G401 (cell line): ENCODE results near the gene SLC13A4. TPM values are rescaled to one million over a fixed set of nuclear protein-coding genes. Genes with fewer than 3 reads are reported as not detected.
"Not testable (repeated sequence)": the region's sequence is repeated elsewhere in the genome, so short reads cannot be mapped to it uniquely, and the experiment has no call there.

Experiments
- DNase-seq: peaks from one replicate; pipeline ENCODE4 v3.0.0-alpha.2; 2015; ENCODE audit warnings: low spot score
- in situ Hi-C: cut with HindIII; loops from 2 replicates; pipeline ENCODE4 v1.10.0; 2016; ENCODE audit warnings: low sequenced_read_pairs, mixed read lengths
- total RNA-seq: library from RNA; depleted of rRNA; stranded (reverse); fragments of >200 nt; shearing (Covaris generic); gene quantifications from 2 replicates; pipeline ENCODE4 v1.2.3, GENCODE V29; 2014; rRNA removed

The SLC13A4 gene, protein sequence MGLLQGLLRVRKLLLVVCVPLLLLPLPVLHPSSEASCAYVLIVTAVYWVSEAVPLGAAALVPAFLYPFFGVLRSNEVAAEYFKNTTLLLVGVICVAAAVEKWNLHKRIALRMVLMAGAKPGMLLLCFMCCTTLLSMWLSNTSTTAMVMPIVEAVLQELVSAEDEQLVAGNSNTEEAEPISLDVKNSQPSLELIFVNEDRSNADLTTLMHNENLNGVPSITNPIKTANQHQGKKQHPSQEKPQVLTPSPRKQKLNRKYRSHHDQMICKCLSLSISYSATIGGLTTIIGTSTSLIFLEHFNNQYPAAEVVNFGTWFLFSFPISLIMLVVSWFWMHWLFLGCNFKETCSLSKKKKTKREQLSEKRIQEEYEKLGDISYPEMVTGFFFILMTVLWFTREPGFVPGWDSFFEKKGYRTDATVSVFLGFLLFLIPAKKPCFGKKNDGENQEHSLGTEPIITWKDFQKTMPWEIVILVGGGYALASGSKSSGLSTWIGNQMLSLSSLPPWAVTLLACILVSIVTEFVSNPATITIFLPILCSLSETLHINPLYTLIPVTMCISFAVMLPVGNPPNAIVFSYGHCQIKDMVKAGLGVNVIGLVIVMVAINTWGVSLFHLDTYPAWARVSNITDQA
- 0.31 and 1.2 TPM in 2 replicates for total RNA-seq

- no peak for DNase-seq
- in situ Hi-C loops, result no loop called here
These were observed at the start of gene SLC13A4 for GRCh38 chr7:135728136-135728669. TSS of gene SLC13A4 (minus strand) at chr7:135728186. CDS start at chr7:135727496, 690 bp downstream.

DNA sequence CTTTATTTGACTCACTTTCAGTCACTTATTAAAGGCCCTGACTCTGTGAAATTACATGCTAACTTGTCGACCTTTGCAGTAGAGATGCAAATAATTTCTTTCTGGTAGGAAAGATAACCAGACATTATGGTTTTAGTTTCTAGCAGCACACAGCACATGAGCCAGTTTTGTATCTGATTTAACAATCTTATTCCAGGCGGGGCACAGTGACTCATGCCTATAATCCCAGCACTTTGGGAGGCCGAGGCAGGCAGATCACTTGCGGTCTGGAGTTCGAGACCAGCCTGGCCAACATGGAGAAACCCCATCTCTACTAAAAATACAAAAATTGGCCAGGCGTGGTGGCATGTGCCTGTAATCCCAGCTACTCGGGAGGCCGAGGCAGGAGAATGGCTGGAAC, 47.9 kb upstream of the SLC13A4 start:
- DNase-seq, in situ Hi-C loops: not testable (repeated sequence)

- in situ Hi-C loops, result no loop called here
- DNase-seq, result no peak
These were observed 47.2 kb upstream of the SLC13A4 start for GRCh38 chr7:135775230-135775629.

DNA sequence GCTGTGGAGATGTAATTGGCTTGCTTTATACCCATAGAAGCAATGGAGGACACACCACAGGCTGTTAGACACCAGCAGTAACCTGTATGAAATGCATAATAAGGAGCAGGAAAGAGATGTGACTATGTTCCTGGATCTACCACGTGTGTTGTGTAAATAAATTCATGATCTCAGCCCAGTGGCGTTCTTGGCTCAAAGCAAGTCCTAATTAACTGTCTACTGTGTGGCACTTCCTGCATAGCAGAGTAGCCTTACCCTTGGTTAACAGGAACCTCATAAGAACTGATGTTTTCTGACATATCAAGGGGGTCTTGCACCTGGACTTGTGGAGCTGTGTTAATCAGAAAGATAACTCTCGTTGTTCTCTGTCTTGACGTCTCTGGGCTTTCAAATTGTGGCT, 46.3 kb upstream of the SLC13A4 start:
- no peak for DNase-seq
- in situ Hi-C loops, result no loop called here

DNA sequence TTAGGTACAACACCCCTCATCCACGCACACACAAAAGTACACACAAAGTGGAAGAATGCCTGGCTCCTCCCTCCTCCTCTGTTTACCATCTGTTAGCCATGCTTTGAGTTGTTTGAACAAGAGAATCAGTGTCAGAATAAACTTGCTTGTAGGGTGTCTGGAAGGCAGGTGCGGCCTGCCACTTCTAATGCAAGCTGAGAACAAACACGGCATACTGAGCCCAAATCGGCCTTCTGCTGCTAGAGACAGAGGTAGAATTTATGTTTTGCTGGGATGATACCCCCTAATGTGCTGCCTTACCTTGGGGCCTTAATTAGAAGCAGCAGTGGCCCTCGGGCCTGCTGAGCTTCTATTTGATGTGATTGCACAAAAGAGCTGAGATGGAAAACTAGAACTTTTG, 45.5 kb upstream of the SLC13A4 start:
- in situ Hi-C loops, result no loop called here
- no peak for DNase-seq

DNA sequence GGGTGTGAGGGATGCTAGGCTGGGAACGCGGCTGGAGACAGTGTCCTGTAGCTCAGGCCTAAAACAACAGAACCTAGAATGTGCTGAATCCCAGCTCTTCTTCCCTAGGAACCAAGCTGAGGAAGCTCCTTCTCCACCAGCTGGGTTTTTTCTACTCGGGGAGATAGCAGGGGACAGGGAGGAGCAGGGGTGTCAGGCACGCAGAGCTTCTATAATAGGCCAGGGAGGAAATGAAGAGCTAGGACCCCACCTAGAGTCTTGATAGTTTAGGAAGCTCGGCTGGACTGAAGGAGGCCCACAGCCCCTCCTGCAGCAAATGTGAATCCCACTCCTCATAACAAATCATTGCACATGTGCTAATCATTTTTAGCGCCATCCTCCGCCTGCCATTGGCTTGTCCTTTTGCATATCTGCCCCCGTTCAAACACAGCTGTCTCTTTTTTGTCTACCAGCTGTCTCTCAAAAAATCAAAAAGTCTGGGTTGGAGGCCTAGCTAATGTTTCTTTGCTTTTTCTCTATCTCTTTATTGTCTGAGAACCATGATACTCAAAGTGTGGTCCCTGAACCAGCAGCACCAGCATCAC, 44.7 kb upstream of the SLC13A4 start:
- in situ Hi-C loops, result no loop called here

DNA sequence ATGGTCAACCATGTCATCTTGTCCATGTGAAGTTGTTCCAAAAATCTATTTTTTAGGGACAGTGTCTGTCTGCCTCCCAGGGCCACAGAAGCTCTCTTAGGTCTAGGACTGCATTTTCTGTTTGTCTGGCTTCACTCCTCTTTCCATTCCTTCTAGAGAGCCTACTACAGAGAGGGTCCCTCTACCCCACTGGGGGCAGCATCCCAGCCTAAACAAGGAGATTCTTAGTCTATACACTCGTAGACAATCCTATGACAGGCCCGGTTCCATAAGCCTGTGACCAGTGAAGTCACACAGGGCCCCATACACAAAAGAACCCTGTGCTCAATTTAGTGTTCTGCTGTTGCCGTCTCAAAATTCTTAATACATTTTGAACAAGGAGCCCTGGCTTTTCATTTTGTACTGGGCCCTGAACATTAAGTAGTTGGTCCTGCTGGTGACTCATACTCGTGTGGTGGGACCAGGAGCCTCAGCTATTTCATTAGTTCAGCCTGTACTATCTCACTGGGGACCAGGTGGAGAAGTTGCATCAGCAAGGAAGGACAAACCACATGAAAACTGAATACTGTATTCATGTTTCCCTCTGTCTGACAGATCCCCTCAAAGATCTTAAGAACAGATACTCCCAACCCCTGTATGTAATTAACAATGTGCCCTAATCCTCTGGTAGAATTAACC, 44.1 kb upstream of the SLC13A4 start:
- DNase-seq, result no peak
- in situ Hi-C loops, result no loop called here

More for the DNA sequence above, 44.7 kb upstream of the SLC13A4 start:
- DNase-seq, result no peak

DNA sequence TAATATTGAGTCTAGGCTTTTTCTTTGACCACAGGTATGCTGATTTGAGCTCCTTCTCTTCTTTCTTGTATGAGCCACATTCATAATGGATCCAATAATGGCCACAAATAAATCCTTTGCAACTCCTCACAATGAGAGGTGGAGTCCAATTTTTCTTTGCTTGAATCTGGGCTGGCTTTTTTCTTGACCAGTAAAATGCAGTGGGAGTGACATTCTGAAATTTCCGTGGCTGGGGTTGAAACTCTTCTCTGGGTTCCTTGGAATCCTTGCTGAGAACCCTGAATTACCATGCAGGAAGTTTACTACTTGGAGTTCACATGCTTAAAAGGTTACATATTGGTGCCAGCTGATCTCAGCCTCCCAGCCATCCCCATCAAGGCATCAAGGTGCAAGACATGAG, 43.1 kb upstream of the SLC13A4 start:
- in situ Hi-C loops, result no loop called here
- no peak for DNase-seq

GRCh38 chr7:135770139-135770710, 42.2 kb upstream of the SLC13A4 start:
- in situ Hi-C loops, result no loop called here
- no peak for DNase-seq

DNA sequence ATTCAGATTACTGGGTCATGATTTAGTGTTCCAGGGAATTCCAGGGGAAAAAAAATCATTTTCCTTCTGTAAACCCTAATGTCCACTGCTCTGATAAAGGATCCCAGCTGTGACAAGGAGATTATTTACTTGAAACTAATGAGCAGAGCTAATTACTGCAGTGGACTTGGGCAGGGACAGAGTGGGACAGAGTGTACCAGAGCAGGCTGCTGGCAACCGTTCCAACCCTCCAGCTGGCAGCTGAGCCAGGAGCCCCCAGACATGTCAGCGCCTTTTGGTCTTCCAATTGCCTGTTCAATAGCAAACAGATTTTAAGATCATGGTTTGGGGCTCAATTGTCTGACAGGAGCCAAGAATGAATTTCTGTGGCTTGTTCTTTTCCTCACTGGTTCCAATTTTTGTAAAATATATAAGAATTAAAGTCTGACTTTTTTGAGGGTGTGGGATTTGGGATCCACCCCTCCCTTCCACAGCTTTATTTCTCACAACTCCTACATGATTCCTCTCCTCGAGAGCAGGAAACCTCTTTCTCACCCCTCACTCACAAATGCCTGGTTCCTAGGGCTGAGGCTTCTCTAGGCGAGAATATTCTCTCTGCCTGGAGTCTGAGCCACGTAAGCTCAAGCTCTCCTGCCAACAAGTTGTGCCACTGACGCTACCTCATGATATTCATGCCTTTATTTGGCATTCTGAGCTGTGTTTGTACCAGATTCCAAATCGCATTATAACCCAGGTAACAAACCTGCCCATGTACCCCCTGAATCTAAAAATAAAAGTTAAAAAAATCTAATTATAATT, 41.2 kb upstream of the SLC13A4 start:
- DNase-seq, result peak; percentile 22
- in situ Hi-C loops, result no loop called here

DNA sequence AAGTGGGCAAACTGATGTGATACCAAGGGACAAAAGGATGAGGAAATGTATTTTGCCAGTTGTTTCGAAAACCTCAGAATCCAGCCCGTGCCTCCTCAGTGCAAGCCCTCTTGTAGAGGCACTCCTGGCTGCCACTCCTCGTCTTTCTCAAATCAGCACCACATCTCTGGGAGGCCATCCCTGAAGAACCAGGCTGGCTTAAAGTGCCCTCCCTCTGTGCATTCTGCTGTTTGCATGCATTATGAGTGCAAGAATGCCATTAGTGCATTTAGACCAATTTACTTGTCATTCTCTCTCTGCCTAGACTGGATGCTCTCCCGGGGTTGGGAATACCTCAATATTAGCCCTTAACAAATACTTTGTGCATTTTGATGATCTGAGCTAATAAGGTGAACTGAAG, 40.5 kb upstream of the SLC13A4 start:
- in situ Hi-C loops, result no loop called here
- no peak for DNase-seq

- in situ Hi-C loops, result no loop called here
- DNase-seq, result no peak
These were observed 40.1 kb upstream of the SLC13A4 start for GRCh38 chr7:135768064-135768463.

GRCh38 chr7:135763261-135763660, 35.3 kb upstream of the SLC13A4 start:
- no peak for DNase-seq
- in situ Hi-C loops, result no loop called here

DNA sequence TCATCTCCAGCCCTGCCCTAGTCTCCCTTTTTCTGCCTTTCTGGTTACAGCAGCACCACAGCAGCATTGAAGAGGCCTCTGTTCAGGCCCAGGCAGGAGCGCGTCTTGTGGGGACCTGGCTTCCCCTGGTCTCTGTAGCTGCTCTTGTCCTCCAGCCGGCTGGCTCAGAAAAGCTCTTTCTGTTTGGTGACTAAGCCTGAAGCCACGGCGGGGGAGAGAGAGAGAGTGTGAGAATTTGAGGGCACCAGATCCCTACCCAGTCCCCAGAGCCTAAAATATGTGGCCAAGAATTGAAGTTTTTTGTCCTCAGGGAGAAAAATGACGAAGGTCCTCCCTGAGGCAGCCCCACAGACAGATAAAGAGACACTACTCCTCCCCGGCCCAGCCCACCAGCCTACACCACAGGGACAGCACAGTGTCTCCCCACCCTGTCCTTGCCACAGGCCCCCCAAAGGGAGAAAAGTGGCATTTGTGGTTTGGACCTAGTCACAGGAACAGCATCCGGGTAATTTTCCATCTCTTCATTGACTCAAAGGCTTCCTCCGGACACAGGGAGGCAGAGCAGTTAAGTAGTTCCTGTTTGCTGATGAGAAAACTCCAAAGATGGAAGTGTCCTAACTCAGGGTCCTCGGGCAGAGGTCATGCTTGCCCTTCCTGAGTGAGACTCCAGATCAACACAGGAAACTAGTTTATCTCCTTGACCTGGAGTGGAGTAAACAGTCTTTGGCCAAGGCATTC, 33.9 kb upstream of the SLC13A4 start:
- in situ Hi-C loops, result no loop called here
- DNase-seq, result no peak

DNA sequence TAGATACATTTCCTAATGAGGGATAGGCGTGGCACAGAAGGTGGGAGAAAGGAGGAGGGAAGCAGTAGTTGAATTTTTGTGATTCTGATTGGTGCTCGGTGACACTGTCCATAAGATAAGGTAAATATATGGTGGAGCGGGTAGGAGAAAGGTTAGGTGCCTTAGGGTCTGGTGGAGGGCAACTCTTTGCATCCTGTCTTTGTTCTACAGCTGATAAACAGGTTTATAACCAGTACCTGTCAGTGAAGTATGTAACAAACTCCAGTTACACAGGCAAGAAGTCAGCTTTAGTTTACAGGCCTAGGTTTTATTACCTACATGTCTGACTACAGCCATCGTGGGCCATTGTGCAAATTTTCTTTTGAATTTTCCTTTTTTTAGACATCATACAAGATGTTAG, 31.5 kb upstream of the SLC13A4 start:
- DNase-seq, result no peak
- in situ Hi-C loops, result no loop called here

- no peak for DNase-seq
- in situ Hi-C loops, result no loop called here
These were observed 30.5 kb upstream of the SLC13A4 start for GRCh38 chr7:135758531-135758932.

- DNase-seq, result no peak
These were observed 29.9 kb upstream of the SLC13A4 start for GRCh38 chr7:135757719-135758411.

More at GRCh38 chr7:135757719-135758411, 29.9 kb upstream of the SLC13A4 start:
- in situ Hi-C loops, result no loop called here
